Adipocyte (in vitro differentiated cells): ENCODE data around the gene ARHGAP33.
"Not testable (repeated sequence)": the region's sequence is repeated elsewhere in the genome, so short reads cannot be mapped to it uniquely, and the experiment has no call there.

Experiments
- DNase-seq: peaks from one replicate; pipeline ENCODE4 v3.0.0-alpha.2; 2015; ENCODE audit warnings: low read depth
- H3K27me3 ChIP-seq: replicated peaks from 2 replicates; pipeline ENCODE4 v1.7.0; 2013; ENCODE audit warnings: mild to moderate bottlenecking, low read length, moderate library complexity; ENCODE audit not compliant: control insufficient read depth, insufficient read depth
- H3K36me3 ChIP-seq: 2 replicates; pipeline ENCODE4 v1.7.0; 2013; ENCODE audit warnings: low read length, mild to moderate bottlenecking, moderate library complexity; ENCODE audit not compliant: control insufficient read depth, insufficient read depth, severe bottlenecking
- H3K4me1 ChIP-seq: 2 replicates; pipeline ENCODE4 v1.7.0; 2013; ENCODE audit warnings: mild to moderate bottlenecking, low read length, moderate library complexity; ENCODE audit not compliant: control insufficient read depth, insufficient read depth
- H3K4me3 ChIP-seq: 2 replicates; pipeline ENCODE4 v1.7.0; 2013; ENCODE audit warnings: mild to moderate bottlenecking, low read length, moderate library complexity
- H3K9ac ChIP-seq: 2 replicates; pipeline ENCODE4 v1.7.0; 2013; ENCODE audit warnings: mild to moderate bottlenecking, low read length, moderate library complexity
- H3K9me3 ChIP-seq: 2 replicates; pipeline ENCODE4 v1.7.0; 2013; ENCODE audit warnings: mild to moderate bottlenecking, low read length, moderate library complexity; ENCODE audit not compliant: control insufficient read depth

Gene ARHGAP33

GRCh38 chr19:35760711-35761349, 14.5 kb upstream of the ARHGAP33 start:
- no peak for DNase-seq
- H3K36me3 ChIP-seq, result peaks cover 19% of the 10 kb centered on the region
- no peaks in the 10 kb centered on the region for H3K9me3 ChIP-seq

GRCh38 chr19:35764432-35765315, 10.7 kb upstream of the ARHGAP33 start:
- no peaks in the 10 kb centered on the region for H3K27me3 ChIP-seq
- H3K4me3 ChIP-seq, result no peak overlapping the region
- H3K9me3 ChIP-seq, result no peaks in the 10 kb centered on the region
- H3K4me1 ChIP-seq, result peaks cover 3% of the 10 kb centered on the region
- DNase-seq, result no peak
- H3K9ac ChIP-seq, result no peak overlapping the region
- H3K36me3 ChIP-seq, result peaks cover 19% of the 10 kb centered on the region

More at GRCh38 chr19:35760711-35761349, 14.5 kb upstream of the ARHGAP33 start:
- Histone ChIP-seq H3K9ac (no peak overlapping the region), H3K27me3 (no peaks in the 10 kb centered on the region), H3K4me3 (no peak overlapping the region), H3K4me1 (peaks cover 17% of the 10 kb centered on the region)

DNA sequence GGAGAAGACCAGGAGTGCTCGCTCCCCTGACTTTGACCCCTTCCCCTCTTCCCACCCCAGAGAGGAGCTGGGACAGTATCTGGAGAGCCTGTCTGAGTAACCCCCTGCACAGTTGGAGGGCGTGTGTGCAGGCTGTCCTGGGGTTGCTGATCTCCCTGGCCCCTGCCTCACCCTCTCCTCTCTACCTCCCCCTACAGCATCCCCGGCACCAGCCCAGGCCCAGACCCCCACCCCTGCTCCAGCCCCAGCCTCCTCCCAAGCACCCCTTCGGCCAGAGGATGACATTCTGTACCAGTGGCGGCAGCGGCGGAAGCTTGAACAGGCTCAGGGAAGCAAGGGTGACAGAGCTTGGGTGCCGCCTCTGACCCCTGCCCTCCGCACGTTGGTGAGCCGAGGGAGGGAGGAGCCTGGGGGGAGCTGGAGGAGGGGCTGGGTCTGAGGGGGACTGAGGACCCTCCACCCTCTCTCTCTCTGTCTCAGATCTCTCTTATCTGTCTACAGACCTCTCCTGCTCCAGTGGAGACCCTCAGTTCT, 8.7 kb upstream of the ARHGAP33 start:
- H3K4me3 ChIP-seq, result no peak overlapping the region
- no peak overlapping the region for H3K9ac ChIP-seq
- H3K36me3 ChIP-seq, result peaks cover 19% of the 10 kb centered on the region

GRCh38 chr19:35767288-35768081, 7.9 kb upstream of the ARHGAP33 start:
- no peaks in the 10 kb centered on the region for H3K27me3 ChIP-seq
- DNase-seq, result no peak

More for the DNA sequence above, 8.7 kb upstream of the ARHGAP33 start:
- no peaks in the 10 kb centered on the region for H3K27me3 ChIP-seq
- no peak for DNase-seq
- no peaks in the 10 kb centered on the region for H3K9me3 ChIP-seq
- no peaks in the 10 kb centered on the region for H3K4me1 ChIP-seq

GRCh38 chr19:35768082-35768421, 7.3 kb upstream of the ARHGAP33 start:
- Histone ChIP-seq H3K27me3 (no peaks in the 10 kb centered on the region), H3K4me3 (no peak overlapping the region), H3K9ac (no peak overlapping the region), H3K36me3 (peaks cover 13% of the 10 kb centered on the region), H3K4me1 (no peaks in the 10 kb centered on the region), H3K9me3 (no peaks in the 10 kb centered on the region)
- no peak for DNase-seq

More at GRCh38 chr19:35767288-35768081, 7.9 kb upstream of the ARHGAP33 start:
- H3K4me1 ChIP-seq, result no peaks in the 10 kb centered on the region
- peaks cover 13% of the 10 kb centered on the region for H3K36me3 ChIP-seq
- H3K9me3 ChIP-seq, result no peaks in the 10 kb centered on the region
- H3K4me3 ChIP-seq, result no peak overlapping the region
- H3K9ac ChIP-seq, result no peak overlapping the region

- not testable (repeated sequence) for H3K9me3 ChIP-seq, H3K4me3 ChIP-seq, H3K36me3 ChIP-seq, DNase-seq, H3K27me3 ChIP-seq, H3K9ac ChIP-seq
- H3K4me1 ChIP-seq, result peaks cover 13% of the 10 kb centered on the region
Observed at GRCh38 chr19:35772362-35772761, 3.0 kb upstream of the ARHGAP33 start.

DNA sequence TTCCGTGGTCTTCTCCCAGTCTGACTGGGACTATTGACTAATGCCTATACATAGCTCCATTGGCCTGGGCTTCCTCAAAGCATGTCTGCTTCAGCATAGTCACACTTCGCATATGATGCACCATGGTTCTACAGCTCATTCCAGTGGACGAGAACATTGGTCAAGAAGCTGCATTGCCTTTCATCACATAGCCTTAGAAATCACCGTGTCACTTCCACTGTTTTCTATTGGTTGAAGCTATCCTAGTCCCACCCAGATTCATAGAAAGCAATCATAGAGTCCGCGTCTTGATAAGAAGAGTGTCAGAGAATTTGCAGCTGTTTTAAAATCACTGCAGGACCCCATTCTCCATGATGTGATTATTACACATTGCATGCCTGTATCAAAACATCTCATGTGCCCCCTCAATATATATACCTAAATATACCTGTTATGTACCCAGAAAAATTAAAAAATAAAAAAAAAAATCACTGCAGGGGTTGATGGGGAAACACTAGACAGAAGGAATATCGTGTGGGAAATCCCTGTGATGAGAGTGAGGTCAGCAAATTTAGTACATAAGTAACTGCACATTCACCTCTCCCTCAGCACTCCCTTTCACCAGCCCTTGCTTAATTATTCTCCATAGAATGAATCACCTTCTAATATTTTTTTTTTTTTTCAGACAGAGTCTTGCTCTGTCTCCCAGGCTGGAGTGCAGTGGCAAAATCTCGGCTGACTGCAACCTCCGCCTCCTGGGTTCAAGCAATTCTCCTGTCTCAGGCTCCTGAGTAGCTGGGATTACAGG, 2.2 kb upstream of the ARHGAP33 start:
- no peaks in the 10 kb centered on the region for H3K36me3 ChIP-seq
- H3K4me1 ChIP-seq, result peaks cover 13% of the 10 kb centered on the region
- H3K4me3 ChIP-seq, result no peak overlapping the region

GRCh38 chr19:35774274-35775045, 904 bp upstream of the ARHGAP33 start:
- DNase-seq, result no peak
- Histone ChIP-seq H3K27me3 (no peaks in the 10 kb centered on the region), H3K9me3 (no peaks in the 10 kb centered on the region), H3K9ac (peak overlapping the region; percentile 18), H3K4me1 (peaks cover 13% of the 10 kb centered on the region), H3K4me3 (peak overlapping the region; percentile 82), H3K36me3 (no peaks in the 10 kb centered on the region)

More for the DNA sequence above, 2.2 kb upstream of the ARHGAP33 start:
- no peak for DNase-seq
- H3K27me3 ChIP-seq, result no peaks in the 10 kb centered on the region
- H3K9me3 ChIP-seq, result no peaks in the 10 kb centered on the region
- no peak overlapping the region for H3K9ac ChIP-seq

- Histone ChIP-seq H3K9me3 (no peaks in the 10 kb centered on the region), H3K36me3 (no peaks in the 10 kb centered on the region), H3K4me1 (peaks cover 13% of the 10 kb centered on the region), H3K4me3 (peak overlapping the region; percentile 82), H3K9ac (peak overlapping the region; percentile 18), H3K27me3 (no peaks in the 10 kb centered on the region)
- DNase-seq, result no peak
Observed at GRCh38 chr19:35775046-35775297, 392 bp upstream of the ARHGAP33 start.

- H3K9me3 ChIP-seq, result no peaks in the 10 kb centered on the region
- no peak overlapping the region for H3K9ac ChIP-seq
- H3K4me3 ChIP-seq, result no peak overlapping the region
- H3K36me3 ChIP-seq, result no peaks in the 10 kb centered on the region
- H3K4me1 ChIP-seq, result peaks cover 13% of the 10 kb centered on the region
- no peaks in the 10 kb centered on the region for H3K27me3 ChIP-seq
- no peak for DNase-seq
Observed at GRCh38 chr19:35776102-35776788, 881 bp downstream of the ARHGAP33 start.
